OCI-LY7 (cell line): ENCODE results near the gene PDE11A. TPM values are rescaled to one million over a fixed set of nuclear protein-coding genes. Genes with fewer than 3 reads are reported as not detected.

Source experiments
- BruUV-seq: library from RNA; stranded (reverse); fragments of 400-500 nt; replicated peaks from 2 replicates; lab custom pipeline; 2021; lab: Mats Ljungman, UMichigan
- CTCF ChIA-PET: fragments of 300-600 bp; sonication (Branson Sonifier 250); formaldehyde crosslinking; loops from one replicate; lab custom pipeline; 2022; ENCODE audit warnings: antibody characterized with exemption; ENCODE audit not compliant: unreplicated experiment; lab: Charles Lee
- POLR2A ChIA-PET: fragments of 300-600 bp; sonication (Branson Sonifier 250); formaldehyde crosslinking; loops from one replicate; lab custom pipeline; 2022; ENCODE audit warnings: antibody characterized with exemption; lab: Charles Lee
- DNase-seq: peaks from one replicate; pipeline ENCODE4 v3.0.0-alpha.2; 2015; ENCODE audit warnings: low spot score
- H2AFZ ChIP-seq: fragments of 200-600 bp; sonication (generic), shearing (Covaris generic); 2 replicates; pipeline ENCODE4 v1.6.1; 2014; ENCODE audit warnings: mild to moderate bottlenecking, antibody characterized with exemption, low read length, moderate library complexity
- H3K27ac ChIP-seq: fragments of 200-600 bp; sonication (generic); 2 replicates; pipeline ENCODE4 v1.5.1; 2014; ENCODE audit warnings: mixed run types, low read depth, mild to moderate bottlenecking, moderate library complexity, low read length, inconsistent platforms; ENCODE audit not compliant: poor library complexity, severe bottlenecking
- H3K36me3 ChIP-seq: fragments of 200-600 bp; sonication (generic); 2 replicates; pipeline ENCODE4 v1.6.1; 2014; ENCODE audit warnings: mild to moderate bottlenecking, antibody characterized with exemption, low read length, moderate library complexity, mixed read lengths; ENCODE audit not compliant: insufficient read depth
- H3K4me1 ChIP-seq: fragments of 200-600 bp; sonication (generic); 2 replicates; pipeline ENCODE4 v1.5.1; 2014; ENCODE audit warnings: mild to moderate bottlenecking, low read length; ENCODE audit not compliant: insufficient read depth, poor library complexity, severe bottlenecking
- H3K4me2 ChIP-seq: fragments of 200-600 bp; sonication (generic); 2 replicates; pipeline ENCODE4 v1.6.1; 2014; ENCODE audit warnings: mild to moderate bottlenecking, low read length
- H3K4me3 ChIP-seq: fragments of 200-600 bp; sonication (generic); 2 replicates; pipeline ENCODE4 v1.5.1; 2014; ENCODE audit warnings: mild to moderate bottlenecking, low read depth, low read length; ENCODE audit not compliant: poor library complexity, severe bottlenecking
- H3K79me2 ChIP-seq: fragments of 200-600 bp; sonication (generic); 2 replicates; pipeline ENCODE4 v1.6.1; 2016; ENCODE audit warnings: low read depth, mild to moderate bottlenecking, low read length, moderate library complexity, mixed read lengths; ENCODE audit not compliant: insufficient read depth
- H3K9me2 ChIP-seq: fragments of 200-600 bp; sonication (generic); 2 replicates; pipeline ENCODE4 v1.6.1; 2016; ENCODE audit warnings: mild to moderate bottlenecking, low read length, mixed read lengths; ENCODE audit not compliant: insufficient read depth
- H3K9me3 ChIP-seq: fragments of 200-600 bp; sonication (generic); 2 replicates; pipeline ENCODE4 v1.6.1; 2014; ENCODE audit warnings: mild to moderate bottlenecking, mixed run types, low read length, mixed read lengths
- H4K20me1 ChIP-seq: fragments of 200-600 bp; sonication (generic); 2 replicates; pipeline ENCODE4 v1.6.1; 2014; ENCODE audit warnings: mild to moderate bottlenecking, antibody characterized with exemption, low read length, moderate library complexity, mixed read lengths; ENCODE audit not compliant: insufficient read depth
- EZH2phosphoT487 ChIP-seq: fragments of 200-600 bp; sonication (generic); IDR thresholded peaks from 2 replicates; pipeline ENCODE4 v1.6.1; 2018; ENCODE audit warnings: low read depth, borderline replicate concordance, mild to moderate bottlenecking, mixed run types, antibody characterized with exemption, low read length, moderate library complexity, mixed read lengths
- intact Hi-C: fragments of 100-400 bp; cut with micrococcal nuclease; formaldehyde crosslinking; loops from one replicate; pipeline ENCODE4 v1.10.0; 2022; ENCODE audit not compliant: unreplicated experiment
- total RNA-seq, 2 experiments: library from RNA; depleted of rRNA in 1 of 2; stranded (reverse); fragments of >200 nt in 1 of 2; shearing (Covaris generic) in 1 of 2; gene quantifications; 2 replicates each; pipeline ENCODE4 v1.2.3, GENCODE V29; 2014 to 2022
- TF ChIP-seq, protein P1 (sequence below): fragments of 200-600 bp; sonication (generic); conservative IDR thresholded peaks from 2 replicates; pipeline ENCODE4 v1.5.1; 2014; ENCODE audit warnings: mild to moderate bottlenecking, antibody characterized with exemption, low read length, moderate library complexity, mixed read lengths

The PDE11A gene
- total RNA-seq, 2 experiments from 2014 or later = 0.03 TPM; not detected in 1

DNA sequence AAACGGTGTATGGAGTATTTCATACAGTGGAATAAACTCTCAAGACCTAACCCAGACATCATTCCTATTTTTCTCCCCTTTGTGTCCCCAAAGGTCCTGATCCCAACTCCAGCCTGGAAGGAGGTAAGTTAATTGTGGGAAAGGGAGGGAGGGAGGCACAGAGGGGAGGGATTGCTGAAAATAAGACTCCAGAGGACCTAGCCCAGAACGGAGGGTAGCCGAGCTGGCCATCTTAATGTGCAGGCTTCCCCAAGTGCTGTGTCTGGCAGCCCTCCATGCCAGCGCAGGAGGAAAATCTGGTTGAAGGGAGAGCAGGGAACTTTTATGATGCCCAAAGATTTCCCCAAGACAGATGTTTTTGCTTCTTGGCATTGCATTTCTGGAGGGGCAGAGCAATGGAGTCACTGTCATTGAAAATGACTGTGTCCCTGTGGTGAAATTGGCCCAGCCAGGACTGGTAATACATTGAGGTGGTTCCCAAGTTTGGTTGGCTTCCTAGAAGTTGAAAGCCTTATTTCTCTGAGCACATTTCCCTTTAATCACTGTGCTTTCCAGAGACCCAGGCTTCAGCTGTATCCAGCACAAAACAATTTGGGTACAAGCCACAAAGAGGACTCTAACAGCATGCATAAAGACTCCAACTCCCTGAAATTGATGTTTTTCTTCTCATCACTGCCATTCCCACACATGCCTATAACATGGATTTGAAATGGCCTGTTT, 477.3 kb downstream of the PDE11A start:
- Histone ChIP-seq H3K4me3 (no peak overlapping the region), H4K20me1 (no peaks in the 10 kb centered on the region), H3K36me3 (no peaks in the 10 kb centered on the region), H3K27ac (no peak overlapping the region), H3K9me3 (no peaks in the 10 kb centered on the region), H2AFZ (no peak overlapping the region), H3K4me2 (no peak overlapping the region), H3K9me2 (no peaks in the 10 kb centered on the region), H3K79me2 (no peaks in the 10 kb centered on the region), H3K4me1 (no peaks in the 10 kb centered on the region)
- DNase-seq = no peak
- no TSS peak for BruUV-seq
- intact Hi-C loops = no loop called here
- ChIA-PET POLR2A (no interaction called here), CTCF (no interaction called here)
- TF ChIP-seq, protein P1, sequence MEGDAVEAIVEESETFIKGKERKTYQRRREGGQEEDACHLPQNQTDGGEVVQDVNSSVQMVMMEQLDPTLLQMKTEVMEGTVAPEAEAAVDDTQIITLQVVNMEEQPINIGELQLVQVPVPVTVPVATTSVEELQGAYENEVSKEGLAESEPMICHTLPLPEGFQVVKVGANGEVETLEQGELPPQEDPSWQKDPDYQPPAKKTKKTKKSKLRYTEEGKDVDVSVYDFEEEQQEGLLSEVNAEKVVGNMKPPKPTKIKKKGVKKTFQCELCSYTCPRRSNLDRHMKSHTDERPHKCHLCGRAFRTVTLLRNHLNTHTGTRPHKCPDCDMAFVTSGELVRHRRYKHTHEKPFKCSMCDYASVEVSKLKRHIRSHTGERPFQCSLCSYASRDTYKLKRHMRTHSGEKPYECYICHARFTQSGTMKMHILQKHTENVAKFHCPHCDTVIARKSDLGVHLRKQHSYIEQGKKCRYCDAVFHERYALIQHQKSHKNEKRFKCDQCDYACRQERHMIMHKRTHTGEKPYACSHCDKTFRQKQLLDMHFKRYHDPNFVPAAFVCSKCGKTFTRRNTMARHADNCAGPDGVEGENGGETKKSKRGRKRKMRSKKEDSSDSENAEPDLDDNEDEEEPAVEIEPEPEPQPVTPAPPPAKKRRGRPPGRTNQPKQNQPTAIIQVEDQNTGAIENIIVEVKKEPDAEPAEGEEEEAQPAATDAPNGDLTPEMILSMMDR = no peak
- no peak for TF ChIP-seq EZH2phosphoT487

DNA sequence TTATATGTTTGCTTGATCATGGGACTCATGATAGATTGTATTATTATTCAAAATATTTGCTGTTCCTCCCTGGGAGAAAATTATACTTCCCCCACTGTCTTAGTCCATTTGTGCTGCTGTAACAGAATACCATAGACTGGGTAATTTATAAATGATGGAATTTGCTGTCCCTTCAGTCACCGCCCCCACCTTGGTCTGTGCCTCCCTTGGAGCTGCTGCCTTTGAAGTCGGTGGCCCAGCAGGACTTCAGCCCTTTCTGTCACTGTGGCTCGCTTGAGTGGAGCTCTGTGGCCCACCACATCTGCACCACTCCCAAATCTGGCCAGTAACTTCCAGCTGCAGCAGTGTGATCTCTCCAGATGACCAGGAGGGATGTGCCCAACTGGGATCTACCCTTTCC, 479.2 kb downstream of the PDE11A start:
- H3K4me2 ChIP-seq = no peak overlapping the region
- BruUV-seq = no TSS peak
- H3K79me2 ChIP-seq = no peaks in the 10 kb centered on the region
- no peaks in the 10 kb centered on the region for H3K36me3 ChIP-seq
- ChIA-PET CTCF (no interaction called here), POLR2A (no interaction called here)
- no peak overlapping the region for H2AFZ ChIP-seq
- H3K27ac ChIP-seq = no peak overlapping the region
- no peaks in the 10 kb centered on the region for H3K9me2 ChIP-seq
- intact Hi-C loops = no loop called here
- H4K20me1 ChIP-seq = no peaks in the 10 kb centered on the region
- DNase-seq = no peak
- no peak overlapping the region for H3K4me3 ChIP-seq
- H3K9me3 ChIP-seq = no peaks in the 10 kb centered on the region
- TF ChIP-seq, protein P1 = no peak
- no peak for TF ChIP-seq EZH2phosphoT487
- H3K4me1 ChIP-seq = no peaks in the 10 kb centered on the region

DNA sequence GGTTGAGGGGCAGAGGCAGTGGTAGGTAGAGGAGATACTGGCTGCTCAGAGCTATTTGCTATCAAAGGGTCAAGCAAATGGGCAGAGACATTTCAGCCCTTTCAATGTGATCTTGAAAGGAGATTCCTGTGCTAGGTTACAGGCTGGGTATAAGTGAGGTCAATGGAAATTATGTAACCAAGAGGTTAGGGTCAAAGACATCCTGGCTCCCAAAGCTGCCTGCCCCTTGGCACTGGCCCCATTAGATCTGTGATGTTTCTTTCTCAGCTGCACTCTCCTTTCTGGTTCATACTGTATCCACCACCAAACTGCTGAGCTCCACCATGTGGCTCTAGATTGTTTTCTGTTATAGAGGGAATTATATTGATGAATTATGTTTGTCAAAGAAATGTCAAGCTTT, 479.6 kb downstream of the PDE11A start:
- Histone ChIP-seq H3K9me3 (no peaks in the 10 kb centered on the region), H3K36me3 (no peaks in the 10 kb centered on the region), H2AFZ (no peak overlapping the region), H3K4me3 (no peak overlapping the region), H3K79me2 (no peaks in the 10 kb centered on the region), H3K9me2 (no peaks in the 10 kb centered on the region), H4K20me1 (no peaks in the 10 kb centered on the region), H3K27ac (no peak overlapping the region), H3K4me2 (no peak overlapping the region), H3K4me1 (no peaks in the 10 kb centered on the region)
- ChIA-PET POLR2A (interaction anchor here (1.0 kb wide), 1 partner anchor 10 kb away, joined by 6 read pairs; no protein-coding TSS in a partner anchor), CTCF (no interaction called here)
- BruUV-seq = no TSS peak
- TF ChIP-seq, protein P1 = no peak
- TF ChIP-seq EZH2phosphoT487 = no peak
- DNase-seq = no peak
- intact Hi-C loops = no loop called here
